GM18505 (cell line): ENCODE results near the gene CFLAR.
A peak's percentile ranks its signal among the peaks of the same experiment; 100 is the strongest.
"Not testable (repeated sequence)": the region's sequence is repeated elsewhere in the genome, so short reads cannot be mapped to it uniquely, and the experiment has no call there.

ENCODE experiments used
- ATAC-seq: cut with Tn5 transposase; IDR thresholded peaks from one replicate; pipeline ENCODE4 v1.9.1; 2021; ENCODE audit not compliant: unreplicated experiment
- POLR2A ChIP-seq: IDR thresholded peaks from 4 replicates; pipeline ENCODE4 v1.6.1; 2011; ENCODE audit warnings: borderline replicate concordance; ENCODE audit not compliant: insufficient read depth, insufficient read length; ENCODE audit errors: extremely low read depth

Gene CFLAR

GRCh38 chr2:201109186-201109585 is 6.8 kb upstream of the CFLAR start:
- ATAC-seq: no peak
- TF ChIP-seq POLR2A: no peak

- TF ChIP-seq POLR2A: no peak
- ATAC-seq: no peak
Measured at GRCh38 chr2:201110615-201111014, 5.3 kb upstream of the CFLAR start.

- no peak for TF ChIP-seq POLR2A
- no peak for ATAC-seq
Measured at GRCh38 chr2:201111096-201111495, 4.9 kb upstream of the CFLAR start.

- no peak for ATAC-seq
Measured at GRCh38 chr2:201114350-201114749, 1.6 kb upstream of the CFLAR start.

GRCh38 chr2:201114846-201115245 is 1.1 kb upstream of the CFLAR start:
- TF ChIP-seq POLR2A: no peak
- ATAC-seq: no peak

More at GRCh38 chr2:201114350-201114749, 1.6 kb upstream of the CFLAR start:
- TF ChIP-seq POLR2A: no peak

GRCh38 chr2:201116959-201117734 is 1.2 kb downstream of the CFLAR start:
- TF ChIP-seq POLR2A: peak; percentile 66
- ATAC-seq: no peak

GRCh38 chr2:201117735-201118094 is 1.8 kb downstream of the CFLAR start:
- peak; percentile 14 for TF ChIP-seq POLR2A
- not testable (repeated sequence) for ATAC-seq

- TF ChIP-seq POLR2A: peak; percentile 87
- peak; percentile 39 for ATAC-seq
Measured at GRCh38 chr2:201118121-201118960, 2.4 kb downstream of the CFLAR start.

GRCh38 chr2:201118961-201119854 is 3.2 kb downstream of the CFLAR start:
- ATAC-seq: no peak
- peak; percentile 57 for TF ChIP-seq POLR2A

- no peak for ATAC-seq
- no peak for TF ChIP-seq POLR2A
Measured at GRCh38 chr2:201122276-201122675, 6.3 kb downstream of the CFLAR start.

- ATAC-seq: no peak
- no peak for TF ChIP-seq POLR2A
Measured at GRCh38 chr2:201126308-201127151, 10.6 kb downstream of the CFLAR start.

- ATAC-seq: no peak
- TF ChIP-seq POLR2A: peak; percentile 49
Measured at GRCh38 chr2:201127152-201127511, 11.2 kb downstream of the CFLAR start.
